ENCODE results near the gene NFATC3. TPM values are rescaled to one million over a fixed set of nuclear protein-coding genes. Genes with fewer than 3 reads are reported as not detected.

NFATC3 gene
- total RNA-seq, 4 donors from 2014 or later, result 67.7 to 107 (median 71.7) TPM

DNA sequence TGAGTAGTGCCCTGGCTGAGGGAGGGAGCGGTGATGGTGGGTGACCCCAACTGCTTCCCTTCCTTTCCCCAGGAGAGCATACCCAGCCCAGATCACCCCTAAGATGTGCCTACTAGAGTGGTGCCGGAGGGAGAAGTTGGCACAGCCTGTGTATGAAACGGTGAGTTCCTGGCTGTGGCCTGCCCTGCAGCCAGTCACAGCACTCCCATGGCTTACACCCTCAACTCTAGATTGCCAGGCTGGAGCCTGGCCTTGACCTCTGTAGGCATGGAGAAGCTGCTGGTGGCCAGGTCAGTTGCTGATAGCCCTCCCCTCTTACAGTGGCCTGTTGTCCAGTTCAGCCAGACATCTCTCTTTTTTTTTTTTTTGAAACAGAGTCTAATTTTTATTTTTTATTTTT is 8.6 kb upstream of the NFATC3 start:
- peaks cover 16 to 38% of the 10 kb centered on the region in 2 donors for H3K4me1 ChIP-seq
- 85 to 100% methylated on average over 3 of the region's 3 CpGs for WGBS, 2 donors
- H3K27me3 ChIP-seq, result no peaks in the 10 kb centered on the region
- H3K27ac ChIP-seq, result no peak overlapping the region
- no peak for DNase-seq
- H3K36me3 ChIP-seq, result peaks cover 0 to 7% of the 10 kb centered on the region in 2 donors
- intact Hi-C loops (cut with DNase I), result no loop called here
- TF ChIP-seq, protein P1, sequence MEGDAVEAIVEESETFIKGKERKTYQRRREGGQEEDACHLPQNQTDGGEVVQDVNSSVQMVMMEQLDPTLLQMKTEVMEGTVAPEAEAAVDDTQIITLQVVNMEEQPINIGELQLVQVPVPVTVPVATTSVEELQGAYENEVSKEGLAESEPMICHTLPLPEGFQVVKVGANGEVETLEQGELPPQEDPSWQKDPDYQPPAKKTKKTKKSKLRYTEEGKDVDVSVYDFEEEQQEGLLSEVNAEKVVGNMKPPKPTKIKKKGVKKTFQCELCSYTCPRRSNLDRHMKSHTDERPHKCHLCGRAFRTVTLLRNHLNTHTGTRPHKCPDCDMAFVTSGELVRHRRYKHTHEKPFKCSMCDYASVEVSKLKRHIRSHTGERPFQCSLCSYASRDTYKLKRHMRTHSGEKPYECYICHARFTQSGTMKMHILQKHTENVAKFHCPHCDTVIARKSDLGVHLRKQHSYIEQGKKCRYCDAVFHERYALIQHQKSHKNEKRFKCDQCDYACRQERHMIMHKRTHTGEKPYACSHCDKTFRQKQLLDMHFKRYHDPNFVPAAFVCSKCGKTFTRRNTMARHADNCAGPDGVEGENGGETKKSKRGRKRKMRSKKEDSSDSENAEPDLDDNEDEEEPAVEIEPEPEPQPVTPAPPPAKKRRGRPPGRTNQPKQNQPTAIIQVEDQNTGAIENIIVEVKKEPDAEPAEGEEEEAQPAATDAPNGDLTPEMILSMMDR (IDR thresholded peaks at IDR 0.05), result no peak
- TF ChIP-seq POLR2A (IDR thresholded peaks at IDR 0.05), result no peak
- H3K9me3 ChIP-seq, result no peaks in the 10 kb centered on the region
- no peak overlapping the region for H3K4me3 ChIP-seq (replicated peaks in 1 of 3)

DNA sequence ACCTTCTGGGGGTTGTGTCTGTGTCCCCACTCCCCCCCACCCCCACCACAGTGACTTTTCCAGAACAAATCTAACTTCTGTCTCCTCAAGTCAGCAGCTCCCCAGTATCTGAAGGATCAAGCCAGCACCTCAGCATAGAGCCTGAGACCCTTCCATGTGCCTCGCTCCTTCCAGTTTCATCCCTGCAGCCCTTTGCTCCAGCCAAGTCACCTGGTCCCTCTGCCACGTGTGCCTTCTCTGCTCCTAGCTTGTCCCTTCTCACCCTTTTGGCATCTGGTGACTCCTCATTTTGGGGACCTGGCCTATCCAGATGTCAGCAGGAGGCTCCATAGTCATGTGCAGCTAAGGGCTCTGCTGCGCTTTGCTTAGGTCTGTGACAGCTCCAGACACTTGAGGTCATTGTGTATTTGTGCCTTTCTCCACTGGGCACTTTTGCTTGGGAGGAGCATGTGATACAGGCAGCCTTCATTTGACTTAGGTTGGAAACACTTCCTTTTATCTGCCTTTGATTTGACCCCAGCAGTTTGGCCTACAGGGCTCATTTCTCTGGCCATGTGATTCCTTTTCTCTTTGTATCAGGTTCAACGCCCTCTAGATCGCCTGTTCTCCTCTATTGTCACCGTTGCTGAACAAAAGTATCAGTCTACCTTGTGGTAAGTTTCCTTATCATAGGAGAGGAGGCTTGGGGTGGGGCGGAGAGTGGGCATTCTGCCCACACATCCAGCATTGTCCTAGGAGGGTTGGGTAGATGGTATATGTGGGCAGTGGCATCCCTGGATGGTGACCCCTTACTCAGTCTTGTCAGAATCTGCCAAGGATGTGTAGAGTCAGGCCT is 7.1 kb upstream of the NFATC3 start:
- no peak for TF ChIP-seq POLR2A (IDR thresholded peaks at IDR 0.05)
- TF ChIP-seq, protein P1 (IDR thresholded peaks at IDR 0.05), result no peak

DNA sequence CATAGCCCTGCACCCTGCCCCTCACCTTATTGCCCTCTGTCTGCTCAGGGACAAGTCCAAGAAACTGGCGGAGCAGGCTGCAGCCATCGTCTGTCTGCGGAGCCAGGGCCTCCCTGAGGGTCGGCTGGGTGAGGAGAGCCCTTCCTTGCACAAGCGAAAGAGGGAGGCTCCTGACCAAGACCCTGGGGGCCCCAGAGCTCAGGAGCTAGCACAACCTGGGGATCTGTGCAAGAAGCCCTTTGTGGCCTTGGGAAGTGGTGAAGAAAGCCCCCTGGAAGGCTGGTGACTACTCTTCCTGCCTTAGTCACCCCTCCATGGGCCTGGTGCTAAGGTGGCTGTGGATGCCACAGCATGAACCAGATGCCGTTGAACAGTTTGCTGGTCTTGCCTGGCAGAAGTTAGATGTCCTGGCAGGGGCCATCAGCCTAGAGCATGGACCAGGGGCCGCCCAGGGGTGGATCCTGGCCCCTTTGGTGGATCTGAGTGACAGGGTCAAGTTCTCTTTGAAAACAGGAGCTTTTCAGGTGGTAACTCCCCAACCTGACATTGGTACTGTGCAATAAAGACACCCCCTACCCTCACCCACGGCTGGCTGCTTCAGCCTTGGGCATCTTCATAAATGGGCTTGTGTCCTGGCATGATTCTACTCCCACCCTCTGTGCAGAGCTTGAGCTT is 6.3 kb upstream of the NFATC3 start:
- Histone ChIP-seq H3K27me3 (no peaks in the 10 kb centered on the region), H3K4me1 (peaks cover 37 to 52% of the 10 kb centered on the region in 2 donors), H3K36me3 (peaks cover 0 to 3% of the 10 kb centered on the region in 2 donors), H3K9me3 (no peaks in the 10 kb centered on the region), H3K27ac (peak overlapping the region in 2 of 3 donors; percentile 90 to 95), H3K4me3 (replicated peaks in 1 of 3) (no peak overlapping the region)
- 93 to 95% methylated on average over 6 to 7 of the region's 8 CpGs for WGBS, 2 donors
- no peak for DNase-seq
- intact Hi-C loops (cut with DNase I), result no loop called here
- TF ChIP-seq, protein P1 (IDR thresholded peaks at IDR 0.05), result no peak
- TF ChIP-seq POLR2A (IDR thresholded peaks at IDR 0.05), result no peak

More for the DNA sequence above, 7.1 kb upstream of the NFATC3 start:
- H3K27ac ChIP-seq, result peak overlapping the region in 1 of 3 donors; percentile 6
- no peak overlapping the region for H3K4me3 ChIP-seq (replicated peaks in 1 of 3)
- no peaks in the 10 kb centered on the region for H3K9me3 ChIP-seq
- intact Hi-C loops (cut with DNase I), result no loop called here
- peaks cover 30 to 45% of the 10 kb centered on the region in 2 donors for H3K4me1 ChIP-seq
- no peaks in the 10 kb centered on the region for H3K27me3 ChIP-seq
- peaks cover 0 to 3% of the 10 kb centered on the region in 2 donors for H3K36me3 ChIP-seq
- 92% methylated on average over 7 of the region's 7 CpGs for WGBS, 2 donors
- no peak for DNase-seq

DNA sequence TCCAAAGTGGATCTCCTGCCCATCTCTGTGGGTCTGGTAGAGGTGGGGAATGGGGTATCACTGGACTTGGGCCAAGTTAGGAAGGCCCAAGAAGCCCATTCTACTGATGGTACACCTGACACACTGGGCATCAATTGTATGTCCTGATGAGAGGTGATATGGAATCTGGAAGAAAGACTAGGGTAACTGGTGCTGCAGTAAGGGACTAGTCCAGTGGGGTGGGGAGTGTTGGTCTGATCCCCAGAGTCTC is 5.9 kb upstream of the NFATC3 start:
- TF ChIP-seq, protein P1 (IDR thresholded peaks at IDR 0.05), result no peak
- TF ChIP-seq POLR2A (IDR thresholded peaks at IDR 0.05), result no peak
- no peak for DNase-seq
- Histone ChIP-seq H3K4me1 (peaks cover 42 to 57% of the 10 kb centered on the region in 2 donors), H3K4me3 (replicated peaks in 1 of 3) (no peak overlapping the region), H3K27ac (peak overlapping the region in 2 of 3 donors; percentile 90 to 95), H3K36me3 (peaks cover 0 to 3% of the 10 kb centered on the region in 2 donors), H3K9me3 (no peaks in the 10 kb centered on the region), H3K27me3 (no peaks in the 10 kb centered on the region)
- intact Hi-C loops (cut with DNase I), result no loop called here
